ENCODE results near the gene PCDHGB3.
"Not testable (repeated sequence)": the region's sequence is repeated elsewhere in the genome, so short reads cannot be mapped to it uniquely, and the experiment has no call there.

PCDHGB3 gene

DNA sequence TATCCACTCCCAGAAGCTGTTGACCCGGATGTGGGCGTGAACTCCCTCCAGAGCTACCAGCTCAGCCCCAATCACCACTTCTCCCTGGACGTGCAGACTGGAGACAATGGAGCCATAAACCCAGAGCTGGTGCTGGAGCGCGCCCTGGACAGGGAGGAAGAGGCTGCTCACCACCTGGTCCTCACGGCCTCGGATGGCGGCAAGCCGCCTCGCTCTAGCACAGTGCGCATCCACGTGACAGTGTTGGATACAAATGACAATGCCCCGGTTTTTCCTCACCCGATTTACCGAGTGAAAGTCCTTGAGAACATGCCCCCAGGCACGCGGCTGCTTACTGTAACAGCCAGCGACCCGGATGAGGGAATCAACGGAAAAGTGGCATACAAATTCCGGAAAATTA, 23.2 kb downstream of the PCDHGB3 start:
- no peak for DNase-seq

- not testable (repeated sequence) for DNase-seq
These were observed 24.6 kb downstream of the PCDHGB3 start for GRCh38 chr5:141394401-141395187.

GRCh38 chr5:141397756-141398551, 27.9 kb downstream of the PCDHGB3 start, which contains the start of gene PCDHGB5:
TSS of gene PCDHGB5 (plus strand) at chr5:141397947. CDS start at chr5:141398128, 181 bp downstream.
- DNase-seq, result not testable (repeated sequence)

DNA sequence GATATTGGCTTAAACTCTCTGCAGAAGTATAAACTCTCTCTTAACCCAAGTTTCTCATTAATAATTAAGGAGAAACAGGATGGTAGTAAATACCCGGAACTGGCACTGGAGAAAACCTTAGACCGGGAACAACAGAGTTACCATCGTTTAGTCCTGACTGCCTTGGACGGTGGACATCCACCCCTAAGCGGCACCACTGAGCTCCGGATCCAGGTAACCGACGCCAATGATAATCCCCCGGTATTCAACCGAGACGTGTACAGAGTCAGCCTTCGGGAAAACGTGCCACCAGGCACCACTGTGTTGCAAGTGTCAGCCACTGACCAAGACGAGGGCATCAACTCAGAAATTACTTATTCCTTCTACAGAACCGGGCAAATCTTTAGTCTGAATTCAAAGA, 28.6 kb downstream of the PCDHGB3 start:
- DNase-seq, result no peak

DNA sequence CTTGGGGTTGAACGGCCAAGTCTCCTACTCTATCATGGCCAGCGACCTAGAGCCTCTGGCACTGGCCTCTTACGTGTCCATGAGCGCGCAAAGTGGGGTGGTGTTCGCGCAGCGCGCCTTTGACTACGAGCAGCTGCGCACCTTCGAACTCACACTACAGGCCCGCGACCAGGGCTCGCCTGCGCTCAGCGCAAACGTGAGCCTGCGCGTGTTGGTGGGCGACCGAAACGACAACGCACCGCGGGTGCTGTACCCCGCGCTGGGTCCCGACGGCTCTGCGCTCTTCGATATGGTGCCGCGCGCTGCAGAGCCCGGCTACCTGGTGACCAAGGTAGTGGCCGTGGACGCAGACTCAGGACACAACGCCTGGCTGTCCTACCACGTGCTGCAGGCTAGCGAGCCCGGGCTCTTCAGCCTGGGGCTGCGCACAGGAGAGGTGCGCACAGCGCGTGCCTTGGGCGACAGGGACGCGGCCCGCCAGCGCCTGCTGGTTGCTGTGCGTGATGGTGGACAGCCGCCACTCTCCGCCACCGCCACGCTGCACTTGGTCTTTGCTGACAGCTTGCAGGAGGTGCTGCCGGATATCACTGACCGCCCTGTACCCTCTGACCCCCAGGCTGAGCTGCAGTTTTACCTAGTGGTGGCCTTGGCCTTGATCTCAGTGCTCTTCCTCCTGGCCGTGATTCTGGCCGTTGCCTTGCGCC, 29.7 kb downstream of the PCDHGB3 start:
- DNase-seq, result no peak

GRCh38 chr5:141402553-141403243, 32.7 kb downstream of the PCDHGB3 start, which contains the start of gene PCDHGA9:
TSS of gene PCDHGA9 (plus strand) at chr5:141402778. CDS start at chr5:141402953, 175 bp downstream.
- no peak for DNase-seq

DNA sequence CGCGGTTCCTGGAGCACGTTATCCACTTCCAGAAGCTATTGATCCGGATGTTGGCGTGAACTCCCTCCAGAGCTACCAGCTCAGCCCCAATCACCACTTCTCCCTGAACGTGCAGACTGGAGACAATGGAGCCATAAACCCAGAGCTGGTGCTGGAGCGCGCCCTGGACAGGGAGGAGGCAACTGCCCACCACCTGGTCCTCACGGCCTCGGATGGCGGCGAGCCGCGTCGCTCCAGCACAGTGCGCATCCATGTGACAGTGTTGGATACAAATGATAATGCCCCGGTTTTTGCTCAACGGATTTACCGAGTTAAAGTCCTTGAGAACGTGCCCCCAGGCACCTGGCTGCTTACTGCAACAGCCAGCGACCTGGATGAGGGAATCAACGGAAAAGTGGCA, 33.3 kb downstream of the PCDHGB3 start:
- DNase-seq, result no peak

DNA sequence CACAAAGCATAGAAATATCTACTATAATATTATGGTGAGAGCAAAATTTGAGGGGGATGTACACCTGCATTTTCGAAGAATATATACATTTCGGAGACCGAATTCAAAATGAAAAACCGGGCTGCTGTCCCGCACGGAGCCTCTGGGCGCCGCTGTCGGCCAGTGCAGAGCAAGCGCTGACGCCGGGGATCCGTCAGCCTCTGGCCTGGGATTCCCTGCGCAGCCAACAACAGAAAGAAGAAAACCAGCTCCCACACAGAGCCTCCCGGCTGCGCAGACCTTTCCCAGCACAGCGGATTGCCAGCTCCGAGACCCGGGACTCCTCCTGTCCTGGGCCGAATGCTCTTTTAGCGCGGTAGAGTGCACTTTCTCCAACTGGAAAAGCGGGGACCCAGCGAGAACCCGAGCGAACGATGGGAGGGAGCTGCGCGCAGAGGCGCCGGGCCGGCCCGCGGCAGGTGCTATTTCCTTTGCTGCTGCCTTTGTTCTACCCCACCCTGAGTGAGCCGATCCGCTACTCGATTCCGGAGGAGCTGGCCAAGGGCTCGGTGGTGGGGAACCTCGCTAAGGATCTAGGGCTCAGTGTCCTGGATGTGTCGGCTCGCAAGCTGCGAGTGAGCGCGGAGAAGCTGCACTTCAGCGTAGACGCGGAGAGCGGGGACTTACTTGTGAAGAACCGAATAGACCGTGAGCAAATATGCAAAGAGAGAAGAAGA, 37.9 kb downstream of the PCDHGB3 start, which contains the start of gene PCDHGB6:
Gene PCDHGB6, plus strand, starts transcription at position 232 of the 716 bp plus-strand sequence. Its CDS starts 182 bp downstream, at position 414.
- not testable (repeated sequence) for DNase-seq

DNA sequence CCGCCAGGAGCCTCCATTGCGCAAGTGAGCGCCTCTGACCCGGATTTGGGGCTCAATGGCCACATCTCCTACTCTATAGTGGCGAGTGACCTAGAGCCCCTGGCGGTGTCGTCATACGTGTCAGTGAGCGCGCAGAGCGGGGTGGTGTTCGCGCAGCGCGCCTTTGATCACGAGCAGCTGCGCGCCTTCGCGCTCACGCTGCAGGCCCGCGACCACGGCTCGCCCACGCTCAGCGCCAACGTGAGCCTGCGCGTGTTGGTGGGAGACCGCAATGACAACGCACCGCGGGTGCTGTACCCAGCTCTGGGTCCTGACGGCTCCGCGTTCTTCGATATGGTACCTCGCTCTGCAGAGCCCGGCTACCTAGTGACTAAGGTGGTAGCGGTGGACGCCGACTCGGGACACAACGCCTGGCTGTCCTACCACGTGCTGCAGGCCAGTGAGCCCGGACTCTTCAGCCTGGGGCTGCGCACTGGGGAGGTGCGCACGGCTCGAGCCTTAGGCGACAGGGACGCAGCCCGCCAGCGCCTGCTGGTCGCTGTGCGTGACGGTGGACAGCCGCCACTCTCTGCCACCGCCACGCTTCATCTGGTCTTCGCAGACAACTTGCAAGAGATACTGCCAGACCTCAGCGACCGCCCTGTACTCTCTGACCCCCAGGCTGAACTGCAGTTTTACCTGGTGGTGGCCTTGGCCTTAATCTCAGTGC, 39.7 kb downstream of the PCDHGB3 start:
- DNase-seq, result no peak

DNA sequence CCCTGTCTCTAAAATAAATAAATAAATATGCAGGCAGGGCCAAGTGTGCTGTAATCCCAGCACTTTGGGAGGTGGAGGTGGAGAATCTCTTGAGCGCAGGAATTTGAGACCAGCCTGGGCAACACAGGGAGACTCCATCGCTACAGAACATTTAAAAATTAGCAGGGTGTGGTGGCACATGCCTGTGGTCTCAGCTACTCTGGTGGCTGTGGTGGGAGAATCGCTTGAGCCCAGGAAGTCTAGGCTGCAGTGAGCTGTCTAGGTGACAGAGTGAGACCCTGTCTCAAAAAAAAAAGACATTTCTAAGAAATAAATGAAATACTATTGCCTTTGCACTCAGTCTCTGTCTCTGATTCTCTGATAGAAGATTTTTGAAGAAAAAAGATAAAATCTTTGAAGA, 41.5 kb downstream of the PCDHGB3 start:
- DNase-seq, result no peak

GRCh38 chr5:141412854-141413539, 43.0 kb downstream of the PCDHGB3 start, which contains the start of gene PCDHGA10:
TSS of gene PCDHGA10 (plus strand) at chr5:141412987. CDS start at chr5:141413176, 189 bp downstream.
- peak; percentile 38 for DNase-seq

DNA sequence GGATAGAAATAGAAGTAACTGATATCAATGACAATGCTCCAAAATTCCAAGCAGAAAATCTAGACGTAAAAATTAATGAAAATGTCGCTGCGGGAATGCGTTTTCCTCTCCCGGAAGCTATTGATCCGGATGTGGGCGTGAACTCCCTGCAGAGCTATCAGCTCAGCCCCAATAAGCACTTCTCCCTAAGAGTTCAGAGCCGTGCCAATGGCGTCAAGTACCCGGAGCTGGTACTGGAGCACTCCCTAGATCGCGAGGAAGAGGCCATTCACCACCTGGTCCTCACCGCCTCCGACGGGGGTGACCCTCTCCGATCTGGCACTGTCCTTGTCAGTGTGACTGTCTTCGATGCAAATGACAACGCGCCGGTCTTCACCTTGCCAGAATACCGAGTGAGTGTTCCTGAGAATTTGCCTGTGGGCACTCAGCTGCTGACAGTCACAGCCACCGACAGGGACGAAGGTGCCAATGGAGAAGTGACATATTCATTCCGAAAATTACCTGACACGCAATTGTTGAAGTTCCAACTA, 43.6 kb downstream of the PCDHGB3 start:
- no peak for DNase-seq

DNA sequence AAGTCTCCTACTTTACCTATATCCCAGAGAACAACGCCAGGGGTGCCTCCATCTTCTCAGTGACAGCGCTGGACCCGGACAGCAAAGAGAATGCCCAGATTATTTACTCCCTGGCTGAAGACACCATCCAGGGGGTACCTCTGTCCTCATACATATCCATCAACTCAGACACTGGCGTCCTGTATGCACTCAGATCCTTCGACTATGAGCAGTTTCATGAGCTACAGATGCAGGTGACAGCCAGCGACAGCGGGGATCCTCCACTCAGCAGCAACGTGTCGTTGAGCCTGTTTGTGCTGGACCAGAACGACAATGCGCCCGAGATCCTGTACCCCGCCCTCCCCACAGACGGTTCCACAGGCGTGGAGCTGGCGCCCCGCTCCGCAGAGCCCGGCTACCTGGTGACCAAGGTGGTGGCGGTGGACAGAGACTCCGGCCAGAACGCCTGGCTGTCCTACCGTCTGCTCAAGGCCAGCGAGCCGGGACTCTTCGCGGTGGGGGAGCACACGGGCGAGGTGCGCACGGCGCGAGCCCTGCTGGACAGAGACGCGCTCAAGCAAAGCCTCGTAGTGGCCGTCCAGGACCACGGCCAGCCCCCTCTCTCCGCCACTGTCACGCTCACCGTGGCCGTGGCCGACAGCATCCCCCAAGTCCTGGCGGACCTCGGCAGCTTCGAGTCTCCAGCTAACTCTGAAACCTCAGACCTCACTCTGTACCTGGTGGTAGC, 44.7 kb downstream of the PCDHGB3 start:
- DNase-seq, result not testable (repeated sequence)

GRCh38 chr5:141415275-141415618, 45.2 kb downstream of the PCDHGB3 start:
- not testable (repeated sequence) for DNase-seq

GRCh38 chr5:141417494-141418172, 47.6 kb downstream of the PCDHGB3 start, which contains the start of gene PCDHGB7:
TSS of gene PCDHGB7 (plus strand) at chr5:141417677. CDS start at chr5:141417860, 183 bp downstream.
- peak; percentile 13 for DNase-seq

DNA sequence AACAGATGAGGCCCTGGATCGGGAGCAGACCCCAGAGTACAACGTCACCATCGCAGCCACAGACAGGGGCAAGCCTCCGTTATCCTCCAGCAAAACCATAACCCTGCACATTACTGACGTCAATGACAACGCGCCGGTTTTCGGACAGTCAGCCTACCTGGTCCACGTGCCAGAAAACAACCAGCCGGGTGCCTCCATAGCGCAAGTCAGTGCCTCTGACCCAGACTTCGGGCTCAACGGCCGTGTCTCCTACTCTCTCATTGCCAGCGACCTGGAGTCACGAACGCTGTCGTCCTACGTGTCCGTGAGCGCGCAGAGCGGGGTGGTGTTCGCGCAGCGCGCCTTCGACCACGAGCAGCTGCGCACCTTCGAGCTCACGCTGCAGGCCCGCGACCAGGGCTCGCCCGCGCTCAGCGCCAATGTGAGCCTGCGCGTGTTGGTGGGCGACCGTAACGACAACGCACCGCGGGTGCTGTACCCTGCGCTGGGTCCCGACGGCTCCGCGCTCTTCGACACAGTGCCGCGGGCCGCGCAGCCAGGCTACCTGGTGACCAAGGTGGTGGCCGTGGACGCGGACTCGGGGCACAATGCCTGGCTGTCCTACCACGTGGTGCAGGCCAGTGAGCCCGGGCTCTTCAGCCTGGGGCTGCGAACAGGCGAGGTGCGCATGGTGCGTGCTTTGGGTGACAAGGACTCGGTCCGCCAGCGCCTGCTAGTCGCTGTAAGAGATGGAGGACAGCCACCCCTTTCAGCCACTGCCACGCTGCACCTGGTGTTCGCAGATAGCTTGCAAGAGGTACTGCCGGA, 49.2 kb downstream of the PCDHGB3 start:
- DNase-seq, result no peak

- DNase-seq, result no peak
These were observed 50.9 kb downstream of the PCDHGB3 start, which contains the start of gene PCDHGA11 for GRCh38 chr5:141420855-141421488. TSS of gene PCDHGA11 (plus strand) at chr5:141421051. CDS start at chr5:141421228, 177 bp downstream.
